HL-60/S4 (cell line): ENCODE measurements around the gene DAB2IP.

Experiments
- in situ Hi-C: fragments of 300-500 bp; cut with MboI; formaldehyde crosslinking; loops from 2 replicates; pipeline ENCODE4 v1.14.3; 2022; ENCODE audit warnings: low sequenced_read_pairs

DAB2IP gene

DNA sequence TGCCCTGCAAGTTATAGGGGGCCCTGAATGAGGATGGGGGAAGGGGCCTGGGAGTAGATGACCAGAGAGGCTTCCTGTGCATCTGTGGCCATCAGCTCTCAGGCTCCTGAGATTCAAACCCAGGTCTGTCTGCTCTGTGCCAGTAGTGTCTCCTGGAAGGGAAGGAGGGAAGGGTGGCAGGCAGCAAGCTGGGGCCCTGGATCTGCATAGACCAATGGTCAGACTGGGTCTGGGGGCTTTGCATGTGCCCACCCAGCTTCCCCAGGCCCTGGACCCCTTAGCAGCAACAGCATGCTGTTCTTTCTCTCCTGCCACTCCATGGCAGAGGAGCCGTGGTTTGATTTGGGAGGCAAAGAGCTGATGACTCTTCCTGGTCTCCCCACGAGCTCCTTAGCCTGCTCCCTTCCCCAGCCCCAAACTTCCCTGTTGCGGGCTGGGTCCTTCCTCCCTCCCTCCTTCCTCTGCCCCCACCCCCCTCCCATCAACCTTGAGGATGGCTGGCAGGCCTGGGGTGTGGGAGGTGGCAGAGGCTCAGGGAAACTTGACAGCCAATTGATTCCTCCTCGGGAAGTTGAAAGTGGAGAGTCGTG lies 31.6 kb downstream of the DAB2IP start:
- in situ Hi-C loops: loop anchor here (10.0 kb wide), 1 partner anchor 302 kb away; no protein-coding TSS in a partner anchor

- in situ Hi-C loops: loop anchor here (10.0 kb wide), 1 partner anchor 301 kb away; no protein-coding TSS in a partner anchor
Measured at GRCh38 chr9:121683652-121684051, 32.2 kb downstream of the DAB2IP start.

DNA sequence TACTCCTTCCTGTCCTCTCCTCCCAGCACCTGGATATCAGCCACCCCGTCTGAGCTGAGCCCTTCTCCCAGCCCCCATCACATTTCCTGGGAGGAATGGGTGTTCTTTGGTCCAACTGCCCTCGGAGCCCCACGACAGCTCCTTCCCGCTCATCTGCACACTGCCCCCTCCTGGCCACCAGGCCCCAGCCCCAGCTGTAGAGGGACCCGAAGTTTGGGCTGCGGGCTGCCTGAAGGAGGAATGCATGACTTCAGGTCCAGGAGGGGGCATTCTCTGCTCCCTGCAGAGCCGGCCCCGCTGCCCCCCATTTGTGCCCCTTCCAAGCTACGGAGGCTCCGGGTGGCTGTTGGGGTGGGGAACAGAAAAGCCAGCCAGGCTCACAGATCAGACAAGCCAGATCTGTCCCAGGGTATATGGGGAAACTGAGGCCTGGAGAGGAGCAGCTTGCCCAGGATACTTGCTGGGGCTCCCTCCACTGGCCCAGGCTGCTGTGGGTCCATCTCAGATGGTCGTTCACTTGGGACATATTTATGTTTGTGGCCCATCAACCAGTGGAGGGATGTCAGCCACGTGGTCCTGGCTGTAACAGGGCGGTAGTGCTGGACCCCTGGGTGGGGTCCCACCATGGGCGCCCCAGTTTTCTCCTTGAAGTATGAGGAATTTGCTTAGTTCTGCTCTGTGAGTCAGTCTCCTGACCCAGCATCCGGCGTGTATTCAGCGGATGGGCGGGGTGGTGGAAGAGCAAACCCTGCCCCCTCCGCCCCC lies 33.1 kb downstream of the DAB2IP start:
- in situ Hi-C loops: loop anchor here (5.0 to 10.0 kb wide), 2 partner anchors 142 to 300 kb away; no protein-coding TSS in a partner anchor

- in situ Hi-C loops: loop anchor here (5.0 to 10.0 kb wide), 2 partner anchors 143 to 300 kb away; no protein-coding TSS in a partner anchor
Measured at GRCh38 chr9:121685146-121685794, 33.8 kb downstream of the DAB2IP start.

DNA sequence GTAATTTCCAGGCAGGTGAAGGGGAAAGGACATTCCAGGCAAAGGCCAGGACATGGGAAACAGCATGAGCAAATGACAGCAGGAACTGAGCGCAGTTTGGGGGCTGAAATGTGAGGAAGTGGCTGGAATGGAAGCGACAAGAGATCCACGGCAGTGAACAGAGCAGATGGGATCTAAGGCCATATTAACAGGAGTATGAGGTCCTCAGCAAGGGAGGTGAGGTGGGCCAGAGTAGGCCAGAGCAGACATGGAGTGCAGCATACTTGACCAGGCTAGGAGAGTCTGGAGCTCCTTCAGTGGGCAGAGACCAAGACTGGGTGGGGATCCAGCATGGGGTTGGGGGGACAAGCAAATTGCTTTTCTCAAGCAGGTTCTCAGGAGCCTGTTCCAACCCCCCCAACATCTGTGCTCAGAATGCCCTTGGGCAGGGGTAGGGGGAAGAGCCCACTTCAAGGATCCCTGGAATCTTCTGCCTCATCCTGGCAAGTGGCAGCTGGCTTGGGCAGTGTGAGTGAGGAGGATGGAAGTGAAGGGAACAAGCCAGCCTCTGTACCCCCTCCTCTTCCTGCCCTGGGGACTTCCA lies 34.5 kb downstream of the DAB2IP start:
- in situ Hi-C loops: loop anchor here (5.0 to 10.0 kb wide), 2 partner anchors 144 to 299 kb away; no protein-coding TSS in a partner anchor

DNA sequence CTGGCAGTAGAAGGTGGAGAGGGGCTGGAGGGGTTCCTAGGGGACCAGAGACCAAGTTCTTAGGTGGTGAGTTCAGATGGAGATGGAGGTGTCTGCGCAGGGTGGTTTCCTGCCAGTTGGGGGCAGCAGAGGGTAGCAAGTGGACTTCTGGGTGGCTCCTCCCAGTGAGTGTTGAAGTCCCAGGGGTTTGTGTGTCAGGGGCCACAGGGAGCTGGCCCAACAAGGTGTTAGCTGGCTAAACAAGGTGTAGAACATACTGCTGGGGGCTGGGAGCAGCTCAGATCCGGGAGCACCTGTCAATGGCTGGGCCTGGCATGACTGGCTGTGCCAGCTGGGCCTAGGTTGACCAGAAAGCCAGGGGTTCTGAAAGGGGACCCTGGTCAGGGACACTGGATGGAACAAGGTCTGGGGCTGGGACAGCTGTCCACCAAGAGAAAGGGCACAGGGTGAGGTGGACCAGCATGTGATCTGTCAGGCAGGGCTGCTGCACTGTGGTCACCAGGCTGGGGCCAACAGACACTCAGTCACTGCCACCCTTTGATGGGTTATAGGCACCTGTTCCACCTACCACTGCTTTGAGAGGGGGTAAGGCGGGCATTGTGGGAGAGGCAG lies 35.6 kb downstream of the DAB2IP start:
- in situ Hi-C loops: loop anchor here (5.0 to 10.0 kb wide), 2 partner anchors 145 to 298 kb away; no protein-coding TSS in a partner anchor

DNA sequence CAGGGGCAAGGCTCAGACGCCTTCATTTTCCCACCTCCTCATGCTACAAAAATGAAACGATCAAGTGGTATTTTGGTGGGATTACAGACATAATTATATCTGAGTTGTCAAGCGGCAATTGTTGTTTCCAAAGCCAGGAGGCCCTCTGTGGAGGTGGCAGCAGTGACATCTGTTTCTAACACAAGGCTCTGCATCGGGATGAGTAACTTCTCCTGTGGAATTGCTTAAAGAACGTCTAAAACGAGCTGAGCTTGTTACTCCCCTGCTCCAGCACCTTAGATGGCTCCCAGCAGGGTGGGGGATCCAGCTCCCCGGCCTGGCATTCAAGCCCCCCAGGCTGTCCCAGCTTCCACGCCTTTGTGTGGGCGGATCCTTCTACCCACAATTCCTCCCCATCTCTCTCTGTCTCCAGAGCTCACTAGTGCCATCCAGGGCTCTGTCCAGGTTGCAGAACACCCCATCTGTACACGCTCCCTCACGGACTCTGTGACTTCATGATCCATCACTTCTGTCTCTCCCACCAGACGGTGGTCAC lies 36.8 kb downstream of the DAB2IP start:
- in situ Hi-C loops: loop anchor here (5.0 to 10.0 kb wide), 2 partner anchors 146 to 297 kb away; no protein-coding TSS in a partner anchor

DNA sequence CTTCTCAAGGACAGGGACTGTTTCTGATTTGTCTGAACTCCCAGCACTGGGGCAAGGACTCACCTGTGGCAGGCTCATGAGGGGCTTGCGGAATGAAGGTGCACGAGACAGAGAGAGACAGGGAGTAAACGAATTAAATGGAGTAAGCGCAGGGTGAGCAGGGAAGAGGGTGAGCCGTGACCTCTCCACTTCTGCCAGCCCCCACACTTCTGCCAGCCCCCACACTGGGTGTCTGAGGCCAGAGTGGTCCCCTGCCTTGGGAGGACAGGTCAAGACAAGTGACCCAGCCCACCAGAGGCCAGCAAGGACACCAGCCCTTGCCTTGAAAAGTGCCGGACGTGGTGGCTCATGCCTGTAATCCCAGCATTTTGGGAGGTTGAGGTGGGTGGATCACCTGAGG lies 37.2 kb downstream of the DAB2IP start:
- in situ Hi-C loops: loop anchor here (5.0 to 10.0 kb wide), 2 partner anchors 146 to 296 kb away; no protein-coding TSS in a partner anchor

GRCh38 chr9:121689461-121690157 lies 38.2 kb downstream of the DAB2IP start:
- in situ Hi-C loops: loop anchor here (5.0 to 10.0 kb wide), 2 partner anchors 147 to 295 kb away; no protein-coding TSS in a partner anchor

- in situ Hi-C loops: no loop called here
Measured at GRCh38 chr9:121690316-121690715, 38.9 kb downstream of the DAB2IP start.

DNA sequence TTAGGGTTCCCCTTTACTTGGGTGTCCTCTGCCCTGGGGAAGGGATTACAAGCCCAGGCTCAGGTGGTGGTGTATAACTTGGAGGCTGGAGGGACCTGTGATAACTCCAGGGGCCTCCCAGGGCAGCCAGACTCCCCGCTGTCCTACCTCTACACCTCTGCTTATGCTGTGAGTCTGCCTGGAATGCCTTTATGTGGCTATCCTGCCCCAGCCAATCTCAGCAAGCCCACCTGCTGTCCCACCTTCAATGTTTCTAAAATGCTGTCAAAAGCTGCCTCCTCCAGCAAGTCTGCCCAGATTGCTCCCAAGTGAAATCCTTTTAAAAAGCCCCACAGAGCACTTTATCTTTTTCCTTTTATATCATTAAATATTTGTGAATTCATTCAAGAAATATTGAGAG lies 39.3 kb downstream of the DAB2IP start:
- in situ Hi-C loops: no loop called here

DNA sequence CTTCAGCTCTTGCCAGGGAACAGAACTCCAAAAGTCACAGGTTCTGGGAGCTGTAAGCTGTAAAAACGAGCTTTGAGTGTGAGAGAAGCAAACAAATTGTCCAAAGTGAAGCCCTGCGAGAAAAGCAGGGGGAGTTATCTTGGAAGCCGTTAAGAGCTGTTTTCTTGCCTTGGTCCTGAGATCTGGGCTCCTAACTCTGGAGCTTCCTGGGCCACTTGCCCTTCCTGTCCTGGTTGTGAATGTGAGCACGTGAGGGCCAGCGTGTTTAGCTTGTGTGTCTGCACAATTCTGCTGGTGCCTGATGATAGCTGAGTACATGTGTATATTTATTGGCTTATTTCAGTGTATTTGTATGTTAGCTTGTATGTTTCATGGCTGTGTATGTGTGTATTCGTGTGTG lies 40.5 kb downstream of the DAB2IP start:
- in situ Hi-C loops: no loop called here

- in situ Hi-C loops: no loop called here
Measured at GRCh38 chr9:121692606-121693387, 41.4 kb downstream of the DAB2IP start.

- in situ Hi-C loops: no loop called here
Measured at GRCh38 chr9:121693388-121693670, 41.9 kb downstream of the DAB2IP start.

DNA sequence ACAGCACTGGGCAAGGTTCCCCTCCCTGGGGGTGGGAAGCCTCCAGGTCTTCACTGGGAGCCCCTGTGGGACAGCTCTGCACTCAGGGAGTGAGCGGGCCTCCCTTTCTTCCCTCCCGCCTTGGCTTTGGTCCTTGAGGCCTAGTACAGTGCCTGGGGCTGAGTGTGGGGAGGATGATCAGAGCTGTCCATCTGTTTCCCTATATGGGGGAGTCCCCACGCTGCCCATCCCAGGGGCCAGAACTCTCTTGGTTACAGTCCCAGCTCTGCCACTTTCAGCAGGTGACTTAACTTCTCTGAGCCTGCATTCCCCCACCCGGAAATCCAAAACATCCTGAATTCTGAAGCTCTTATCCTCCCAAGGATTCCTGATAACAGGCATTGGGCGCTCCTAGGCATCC lies 42.6 kb downstream of the DAB2IP start:
- in situ Hi-C loops: no loop called here

DNA sequence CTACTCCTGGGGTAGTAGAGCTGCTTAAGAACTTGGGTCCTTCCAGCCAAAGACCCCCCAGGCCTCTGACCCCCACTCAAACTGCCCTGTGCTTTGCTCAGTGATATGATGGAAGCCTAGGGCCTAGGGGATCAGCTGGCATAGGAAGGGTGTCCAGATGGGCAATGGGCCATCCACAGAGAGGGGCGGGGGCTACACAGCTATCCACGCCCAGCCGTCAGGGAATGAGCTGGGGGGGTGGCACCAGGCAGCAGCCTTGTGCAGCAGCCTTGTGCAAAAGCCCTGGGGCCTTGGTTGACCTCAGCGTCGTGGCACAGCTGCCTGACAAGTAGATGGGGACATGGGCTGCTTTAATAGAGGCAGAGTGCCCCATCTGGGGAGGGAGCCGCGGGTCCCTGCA lies 43.2 kb downstream of the DAB2IP start:
- in situ Hi-C loops: no loop called here

DNA sequence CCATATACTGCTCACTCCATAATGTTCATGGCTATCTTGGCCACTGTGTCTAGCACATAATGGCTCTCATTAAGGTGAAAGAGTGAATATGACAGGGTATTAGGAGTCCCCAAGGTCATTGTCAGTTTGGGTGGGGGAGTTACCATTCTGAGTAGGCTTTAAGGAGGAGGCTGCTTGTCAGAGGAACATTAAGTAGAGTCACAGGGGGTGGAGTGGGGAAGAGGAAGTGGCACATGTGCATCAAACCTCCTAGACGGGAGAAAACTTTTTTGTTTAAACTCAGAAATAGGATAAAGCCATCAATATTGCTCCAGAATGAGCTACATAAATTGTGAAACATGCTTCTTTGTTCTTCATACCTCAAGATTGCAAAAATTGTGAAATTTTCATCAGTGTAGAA lies 45.5 kb downstream of the DAB2IP start:
- in situ Hi-C loops: no loop called here

GRCh38 chr9:121698627-121699570 lies 47.5 kb downstream of the DAB2IP start:
- in situ Hi-C loops: no loop called here
